Stimulated activated memory B cell treated with anti-CD40 and anti-IgM and Interleukin-4, amounts not matched to agents 10 μg/mL and 1 μg/mL and 100 μg/mL, for 72 hours (primary cell): ENCODE results near the gene CIZ1.

ENCODE experiments used
- ATAC-seq: fragments of 150-1000 bp; cut with Tn5 transposase; 2 replicates; pipeline ENCODE4 v1.10.0; 2021
- H3K27ac Mint-ChIP-seq: one replicate; pipeline ENCODE4 v1.8.0; 2022; ENCODE audit warnings: mild to moderate bottlenecking, mixed read lengths
- H3K27me3 Mint-ChIP-seq: one replicate; pipeline ENCODE4 v1.8.0; 2022; ENCODE audit warnings: mixed read lengths
- H3K36me3 Mint-ChIP-seq: one replicate; pipeline ENCODE4 v1.8.0; 2022; ENCODE audit warnings: mixed read lengths
- H3K4me1 Mint-ChIP-seq: one replicate; pipeline ENCODE4 v1.8.0; 2022; ENCODE audit warnings: mixed read lengths
- H3K4me3 Mint-ChIP-seq: one replicate; pipeline ENCODE4 v1.8.0; 2022; ENCODE audit warnings: mild to moderate bottlenecking, moderate library complexity, mixed read lengths
- H3K9me3 Mint-ChIP-seq: one replicate; pipeline ENCODE4 v1.8.0; 2022; ENCODE audit warnings: mixed read lengths

CIZ1 gene

DNA sequence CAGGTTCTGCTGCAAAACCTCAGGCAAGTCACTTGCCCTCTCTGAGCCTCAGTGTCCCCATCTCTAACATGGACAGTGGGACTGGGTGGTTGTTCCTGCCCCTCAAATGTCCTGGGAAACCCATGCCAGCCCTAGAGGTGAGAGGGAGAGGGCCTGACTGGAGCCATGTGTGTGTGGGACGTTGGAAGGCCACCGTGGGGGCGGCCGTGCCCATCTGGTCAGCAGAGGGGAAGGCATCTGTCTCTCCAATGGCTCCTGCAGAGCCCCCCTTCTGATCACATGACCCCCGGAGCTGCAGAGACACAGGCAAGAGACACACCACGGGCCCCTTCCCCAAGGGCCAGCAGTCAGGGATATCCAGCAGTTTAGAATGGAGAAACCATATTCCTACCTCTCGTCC lies 13.5 kb upstream of the CIZ1 start:
- no peak overlapping the region for H3K4me3 Mint-ChIP-seq
- no peak for ATAC-seq
- H3K27me3 Mint-ChIP-seq, result peaks cover 50% of the 10 kb centered on the region
- H3K27ac Mint-ChIP-seq, result no peak overlapping the region
- H3K9me3 Mint-ChIP-seq, result no peaks in the 10 kb centered on the region
- peaks cover 16% of the 10 kb centered on the region for H3K4me1 Mint-ChIP-seq
- H3K36me3 Mint-ChIP-seq, result no peaks in the 10 kb centered on the region

DNA sequence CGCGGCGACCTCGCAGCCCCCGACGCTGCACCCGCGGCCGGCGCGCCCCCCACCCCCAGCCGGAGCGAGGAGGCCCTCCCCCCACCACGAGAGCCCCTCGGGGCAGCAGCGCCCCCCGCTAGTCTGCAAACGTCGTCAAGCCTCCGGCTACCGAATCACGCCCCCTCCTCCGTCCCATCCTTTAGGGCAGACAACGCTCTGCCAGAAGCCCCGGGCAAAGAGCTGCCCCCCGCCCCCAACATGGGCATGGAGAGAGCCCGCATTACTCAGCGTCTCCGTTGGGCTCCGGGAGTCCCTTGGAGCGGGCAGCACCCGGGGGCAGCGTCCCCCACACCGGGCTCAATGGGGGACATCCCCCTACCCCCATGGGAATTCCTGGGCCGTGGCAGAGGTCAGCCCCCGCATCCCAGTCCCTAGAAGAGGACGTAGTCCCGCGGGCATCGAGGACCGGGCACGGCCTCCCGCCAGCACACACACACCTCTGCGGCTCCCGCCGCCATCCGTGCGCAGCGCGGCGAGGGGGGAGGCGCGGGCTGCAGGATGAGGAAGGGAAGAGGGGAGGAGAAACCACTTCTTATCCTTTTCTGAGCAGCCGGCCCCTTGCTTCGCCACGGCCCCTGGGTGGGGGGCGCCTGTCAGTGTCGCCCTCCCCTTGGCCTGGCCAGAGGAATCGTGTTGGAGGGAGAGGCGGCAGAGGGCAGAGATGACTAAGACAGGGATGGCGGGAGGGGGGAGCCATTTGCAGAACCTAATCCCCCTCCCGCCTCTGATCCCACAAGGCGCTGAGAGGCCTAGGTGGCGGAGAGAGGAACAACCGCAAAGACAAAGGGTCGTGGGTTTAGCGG lies 12.6 kb upstream of the CIZ1 start:
- peaks cover 16% of the 10 kb centered on the region for H3K4me1 Mint-ChIP-seq

DNA sequence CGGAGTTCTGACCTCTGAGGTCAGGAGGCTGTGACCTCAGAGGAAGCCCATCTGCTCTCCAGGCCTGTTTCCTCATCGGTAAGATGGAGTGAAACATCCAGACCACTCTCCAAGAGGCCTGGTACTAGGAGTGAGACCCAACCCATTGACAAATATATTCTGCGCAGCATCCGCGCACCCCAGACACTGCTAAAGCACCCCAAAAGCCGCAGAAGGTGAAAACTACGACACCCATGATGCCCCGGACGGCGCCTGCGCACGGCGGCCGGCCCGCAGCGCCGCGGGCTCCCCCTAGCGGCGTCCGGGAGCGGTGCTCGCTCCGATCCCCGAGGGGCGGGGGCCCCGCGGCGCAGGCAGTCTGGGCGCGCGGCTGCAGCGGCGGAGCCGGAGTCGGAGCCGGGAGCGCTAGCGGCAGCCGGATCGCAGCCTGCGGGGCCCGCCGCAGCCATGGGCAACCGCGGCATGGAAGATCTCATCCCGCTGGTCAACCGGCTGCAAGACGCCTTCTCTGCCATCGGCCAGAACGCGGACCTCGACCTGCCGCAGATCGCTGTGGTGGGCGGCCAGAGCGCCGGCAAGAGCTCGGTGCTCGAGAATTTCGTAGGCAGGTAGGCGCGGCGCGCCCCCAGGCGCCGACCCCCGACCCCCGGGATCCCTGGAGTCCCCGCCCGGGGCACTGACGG lies 11.8 kb upstream of the CIZ1 start, which contains the start of gene DNM1:
DNM1 (plus strand) TSS at position 356 of the 683 bp plus-strand sequence; CDS start at position 448, 92 bp downstream.
- Mint-ChIP-seq H3K4me3 (peak within 1 kb of the TSS; percentile 71), H3K36me3 (no peaks in the 10 kb centered on the region), H3K4me1 (peaks cover 16% of the 10 kb centered on the region), H3K27me3 (peaks cover 41% of the 10 kb centered on the region), H3K9me3 (no peaks in the 10 kb centered on the region), H3K27ac (no peak within 1 kb of the TSS)
- ATAC-seq, result peak; percentile 92

More for the DNA sequence above, 12.6 kb upstream of the CIZ1 start:
- peak overlapping the region; percentile 64 for H3K4me3 Mint-ChIP-seq
- no peak overlapping the region for H3K27ac Mint-ChIP-seq
- no peaks in the 10 kb centered on the region for H3K36me3 Mint-ChIP-seq
- ATAC-seq, result peak; percentile 25
- H3K27me3 Mint-ChIP-seq, result peaks cover 49% of the 10 kb centered on the region
- no peaks in the 10 kb centered on the region for H3K9me3 Mint-ChIP-seq

DNA sequence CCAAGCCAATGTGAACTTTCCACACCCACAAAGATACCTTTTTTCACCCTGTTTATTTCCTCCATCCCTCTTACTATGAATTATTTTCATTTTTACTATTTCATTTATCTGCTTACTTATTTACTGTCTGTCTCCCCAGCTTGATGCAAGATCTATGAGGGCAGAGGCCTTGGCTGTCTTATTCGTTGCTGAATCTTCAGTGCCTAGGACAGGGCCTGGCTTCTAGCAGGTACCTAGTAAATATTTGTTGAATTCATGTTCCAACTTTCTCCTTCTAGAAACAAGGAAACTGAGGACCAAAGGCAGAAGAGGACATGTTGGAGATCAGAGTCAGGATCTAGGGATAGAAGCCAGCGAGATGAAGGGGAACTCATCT lies 11.3 kb upstream of the CIZ1 start:
- peaks cover 16% of the 10 kb centered on the region for H3K4me1 Mint-ChIP-seq

DNA sequence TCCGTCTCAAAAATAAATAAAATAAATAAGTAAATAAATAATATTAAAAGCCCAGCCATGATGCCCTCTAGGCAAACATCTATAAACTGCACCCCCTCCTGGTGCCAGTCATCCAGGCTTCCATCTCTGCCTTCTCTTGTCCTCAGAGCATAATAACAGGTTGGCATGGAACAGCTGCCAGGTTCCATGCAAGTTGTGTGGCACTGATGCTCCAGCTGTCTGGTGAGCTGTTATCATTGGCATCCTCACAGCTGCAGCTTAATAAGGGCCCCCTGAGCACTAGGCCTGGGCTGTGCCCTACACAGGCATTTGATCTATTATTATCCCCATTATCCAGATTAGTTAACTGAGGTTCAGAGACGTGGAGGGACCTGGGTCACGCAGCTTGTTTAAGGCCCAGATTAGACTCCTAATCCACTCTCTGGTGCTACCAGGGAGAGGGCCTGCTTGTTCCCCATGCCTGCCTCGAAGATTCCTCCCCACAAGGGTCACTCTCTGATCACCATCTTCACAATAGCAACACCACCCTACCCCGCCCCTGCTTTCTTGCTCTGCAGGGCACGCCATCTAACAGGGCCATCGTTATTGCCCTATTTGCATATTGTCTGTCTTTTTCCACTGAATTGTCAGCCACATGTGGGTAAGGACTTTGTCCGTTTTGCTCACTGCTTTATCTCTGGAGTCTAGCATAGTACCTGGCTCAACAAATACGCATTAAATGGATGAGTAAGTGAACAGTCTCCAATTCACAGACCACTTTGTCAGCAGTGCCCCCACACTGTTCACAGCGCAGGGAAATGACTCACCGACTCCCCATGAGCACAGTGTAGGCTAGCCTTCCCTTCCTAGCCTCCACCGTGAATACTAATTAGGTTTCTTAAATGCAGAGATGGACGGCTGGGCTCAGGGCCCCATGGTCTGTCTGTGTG lies 10.3 kb upstream of the CIZ1 start:
- Mint-ChIP-seq H3K4me1 (peaks cover 16% of the 10 kb centered on the region), H3K27ac (no peak overlapping the region), H3K9me3 (no peaks in the 10 kb centered on the region), H3K27me3 (peaks cover 30% of the 10 kb centered on the region), H3K4me3 (no peak overlapping the region), H3K36me3 (no peaks in the 10 kb centered on the region)
- ATAC-seq, result no peak

More for the DNA sequence above, 11.3 kb upstream of the CIZ1 start:
- H3K27me3 Mint-ChIP-seq, result peaks cover 38% of the 10 kb centered on the region
- H3K27ac Mint-ChIP-seq, result no peak overlapping the region
- ATAC-seq, result no peak
- H3K9me3 Mint-ChIP-seq, result no peaks in the 10 kb centered on the region
- peak overlapping the region; percentile 71 for H3K4me3 Mint-ChIP-seq
- no peaks in the 10 kb centered on the region for H3K36me3 Mint-ChIP-seq

DNA sequence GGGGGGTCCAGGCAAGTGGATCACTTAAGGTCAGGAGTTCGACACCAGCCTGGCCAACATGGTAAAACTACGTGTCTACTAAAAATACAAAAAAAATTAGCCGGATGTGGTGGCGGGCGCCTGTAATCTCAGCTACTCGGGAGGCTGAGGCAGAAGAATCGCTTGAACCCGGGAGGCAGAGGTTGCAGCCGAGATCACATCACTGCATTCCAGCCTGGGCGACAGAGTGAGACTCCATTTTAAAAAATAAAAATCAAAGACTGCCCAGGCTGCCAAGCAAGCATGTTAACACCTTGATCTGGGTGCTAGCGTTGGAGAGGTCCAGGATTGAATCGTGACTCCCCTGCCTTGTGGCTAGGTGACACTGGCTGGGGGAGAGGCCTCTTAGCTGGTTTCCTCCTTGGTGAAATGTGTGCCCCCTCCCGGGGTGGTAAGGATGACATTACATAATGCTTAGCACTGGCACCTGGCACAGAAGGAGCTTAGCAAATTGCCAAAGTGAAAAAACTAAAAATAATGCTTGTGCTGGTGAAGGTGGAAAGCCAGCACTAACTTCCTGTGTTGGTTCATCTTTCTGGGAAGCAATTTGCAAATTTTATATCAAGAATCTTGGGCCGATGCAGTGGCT lies 2.2 kb upstream of the CIZ1 start:
- no peaks in the 10 kb centered on the region for H3K9me3 Mint-ChIP-seq
- no peak for ATAC-seq
- no peak overlapping the region for H3K4me3 Mint-ChIP-seq
- peaks cover 14% of the 10 kb centered on the region for H3K36me3 Mint-ChIP-seq
- H3K27me3 Mint-ChIP-seq, result no peaks in the 10 kb centered on the region
- peaks cover 29% of the 10 kb centered on the region for H3K4me1 Mint-ChIP-seq
- peak overlapping the region; percentile 94 for H3K27ac Mint-ChIP-seq

DNA sequence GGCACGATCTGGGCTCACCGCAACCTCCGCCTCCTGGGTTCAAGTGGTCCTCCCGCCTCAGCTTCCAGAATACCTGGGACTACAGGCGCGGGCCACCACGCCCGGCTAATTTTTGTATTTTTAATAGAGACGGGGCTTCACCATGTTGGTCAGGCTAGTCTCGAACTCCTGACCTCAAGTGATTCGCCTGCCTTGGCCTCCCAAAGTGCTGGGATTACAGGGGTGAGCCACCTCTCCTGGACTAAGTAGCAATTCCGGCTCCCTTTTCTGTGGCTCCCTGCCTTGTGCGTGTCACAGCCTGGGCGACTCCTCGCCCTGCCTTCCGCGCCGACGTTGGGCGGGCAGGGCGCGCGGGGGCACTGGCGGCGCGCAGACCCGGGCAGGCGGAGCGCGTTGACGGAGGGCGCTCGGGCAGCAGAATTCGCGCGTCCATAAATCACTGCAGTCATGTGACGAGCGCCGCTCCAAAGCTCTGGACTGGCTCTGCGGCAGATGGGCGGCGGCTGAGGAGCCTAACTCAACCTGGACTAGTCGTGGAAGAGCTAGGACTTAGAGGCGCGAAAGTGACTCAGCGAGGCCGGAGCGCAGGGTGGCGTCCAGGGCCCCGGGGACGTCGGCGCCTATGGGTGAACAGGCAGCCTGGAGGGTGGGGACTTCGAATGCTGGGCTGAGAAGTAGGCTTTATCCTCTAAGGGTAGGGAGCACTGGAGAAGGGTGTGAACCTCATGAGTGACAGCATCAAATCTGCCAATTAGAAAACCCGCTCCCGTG lies 1.4 kb upstream of the CIZ1 start:
- peak; percentile 87 for ATAC-seq
- no peaks in the 10 kb centered on the region for H3K27me3 Mint-ChIP-seq
- peaks cover 33% of the 10 kb centered on the region for H3K4me1 Mint-ChIP-seq
- peak overlapping the region; percentile 94 for H3K27ac Mint-ChIP-seq
- H3K9me3 Mint-ChIP-seq, result no peaks in the 10 kb centered on the region
- H3K4me3 Mint-ChIP-seq, result peak overlapping the region; percentile 95
- H3K36me3 Mint-ChIP-seq, result peaks cover 22% of the 10 kb centered on the region

DNA sequence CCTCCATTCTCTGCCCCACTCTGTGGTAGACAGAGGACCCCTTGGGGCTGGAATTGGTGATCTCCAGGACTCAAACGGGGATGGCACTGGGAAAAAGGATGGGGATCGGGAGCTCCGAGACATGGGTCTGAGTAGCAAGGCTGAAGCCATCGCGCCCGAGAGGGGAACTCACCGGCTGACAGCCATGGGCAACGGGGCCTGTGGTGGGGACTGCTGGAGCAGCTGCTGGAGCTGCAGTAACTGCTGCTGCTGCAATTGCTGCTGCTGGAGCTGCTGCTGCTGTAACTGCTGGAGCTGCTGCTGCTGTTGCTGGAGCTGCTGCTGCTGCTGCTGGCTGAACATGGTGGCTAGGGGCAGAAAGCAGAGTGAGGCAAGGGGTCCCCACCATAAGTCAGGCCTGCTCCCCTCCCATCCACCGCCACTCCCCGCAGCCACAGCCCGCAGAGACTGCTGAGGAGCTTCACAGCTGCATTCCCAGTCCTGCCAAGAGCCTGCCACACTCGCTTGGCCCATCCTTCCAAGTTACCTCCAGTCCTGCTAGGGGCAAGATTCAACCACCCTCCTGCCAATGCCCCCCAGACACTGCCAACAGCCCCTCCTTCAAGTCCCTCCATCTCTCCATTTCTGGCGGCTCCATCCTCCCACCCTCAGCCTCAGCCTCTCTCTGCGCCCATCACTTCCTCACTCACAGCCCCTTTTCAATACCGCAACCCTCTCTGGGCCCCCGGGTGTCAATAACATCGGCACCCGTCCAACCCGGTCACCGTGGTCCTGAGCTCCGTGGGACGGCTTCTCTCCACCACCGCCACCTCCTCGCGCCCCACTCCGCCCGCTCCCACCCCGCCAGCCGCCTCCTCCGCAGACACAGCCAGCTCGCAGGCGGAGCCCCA lies 611 bp downstream of the CIZ1 start:
- Mint-ChIP-seq H3K27me3 (no peaks in the 10 kb centered on the region), H3K9me3 (no peaks in the 10 kb centered on the region), H3K27ac (peak overlapping the region; percentile 94), H3K4me3 (peak overlapping the region; percentile 95), H3K4me1 (peaks cover 43% of the 10 kb centered on the region), H3K36me3 (peaks cover 34% of the 10 kb centered on the region)
- no peak for ATAC-seq

DNA sequence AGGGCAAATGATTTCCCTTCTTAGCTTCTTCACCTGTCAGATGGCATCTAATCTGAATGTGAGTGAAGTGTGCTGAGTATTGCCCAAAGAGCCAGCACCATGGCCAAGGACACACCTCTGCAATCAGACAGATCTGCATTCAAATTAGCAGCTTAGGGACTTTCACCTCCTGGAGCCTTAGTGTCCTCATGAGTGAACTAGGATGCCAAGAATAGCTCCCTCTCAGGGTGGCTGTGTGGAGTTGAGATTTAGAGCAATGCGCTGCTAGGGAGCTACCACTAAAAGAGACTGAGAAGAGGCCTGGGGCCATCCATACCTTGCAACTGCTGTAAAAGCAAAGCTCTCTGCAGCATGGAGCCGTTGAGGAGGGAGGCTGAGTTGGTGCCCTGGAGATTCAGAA lies 1.4 kb downstream of the CIZ1 start:
- peak overlapping the region; percentile 95 for H3K4me3 Mint-ChIP-seq
- no peaks in the 10 kb centered on the region for H3K9me3 Mint-ChIP-seq
- no peak for ATAC-seq
- peak overlapping the region; percentile 94 for H3K27ac Mint-ChIP-seq
- H3K27me3 Mint-ChIP-seq, result no peaks in the 10 kb centered on the region
- peaks cover 43% of the 10 kb centered on the region for H3K4me1 Mint-ChIP-seq
- peaks cover 34% of the 10 kb centered on the region for H3K36me3 Mint-ChIP-seq

DNA sequence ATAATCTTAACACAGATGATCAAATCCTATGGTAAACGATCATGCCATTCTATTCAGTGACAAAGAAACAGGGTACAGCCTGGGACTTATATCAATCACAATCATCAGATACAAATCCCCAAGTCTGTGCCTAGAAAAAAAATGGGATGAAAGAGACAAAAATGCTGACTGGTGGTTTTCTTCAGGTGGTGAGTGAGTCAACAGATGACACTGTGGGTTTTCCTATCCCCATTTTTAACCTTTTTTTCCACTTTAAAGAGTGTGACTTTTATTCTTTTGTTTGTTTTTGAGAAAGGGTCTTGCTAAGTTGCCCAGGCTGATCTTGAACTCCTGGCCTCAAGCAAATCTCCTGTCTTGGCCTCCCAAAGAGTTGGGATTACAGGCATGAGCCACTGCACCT lies 3.2 kb downstream of the CIZ1 start:
- peaks cover 43% of the 10 kb centered on the region for H3K4me1 Mint-ChIP-seq
- peaks cover 34% of the 10 kb centered on the region for H3K36me3 Mint-ChIP-seq
- ATAC-seq, result no peak
- H3K9me3 Mint-ChIP-seq, result no peaks in the 10 kb centered on the region
- no peak overlapping the region for H3K4me3 Mint-ChIP-seq
- no peak overlapping the region for H3K27ac Mint-ChIP-seq
- no peaks in the 10 kb centered on the region for H3K27me3 Mint-ChIP-seq

DNA sequence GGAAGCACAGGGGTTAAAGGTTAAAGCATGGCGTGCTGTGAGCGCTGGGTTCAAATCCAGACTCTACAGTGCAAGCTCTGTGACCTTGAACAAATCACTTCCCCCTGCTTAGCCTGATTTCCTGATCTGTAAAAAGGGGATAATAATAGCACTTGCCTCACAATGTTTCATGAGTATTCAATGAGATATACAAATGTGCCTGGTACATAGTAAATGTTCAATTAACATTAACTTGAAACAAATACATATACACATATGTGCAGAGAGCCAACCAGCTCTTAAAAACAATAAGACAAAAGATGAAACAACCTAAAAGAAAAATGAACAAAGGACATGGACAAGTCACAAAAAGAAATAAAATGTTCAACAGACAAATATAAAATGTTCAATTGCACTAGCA lies 4.0 kb downstream of the CIZ1 start:
- H3K27me3 Mint-ChIP-seq, result no peaks in the 10 kb centered on the region
- peaks cover 38% of the 10 kb centered on the region for H3K4me1 Mint-ChIP-seq
- ATAC-seq, result no peak
- no peak overlapping the region for H3K27ac Mint-ChIP-seq
- no peaks in the 10 kb centered on the region for H3K9me3 Mint-ChIP-seq
- H3K4me3 Mint-ChIP-seq, result no peak overlapping the region
- peaks cover 38% of the 10 kb centered on the region for H3K36me3 Mint-ChIP-seq

DNA sequence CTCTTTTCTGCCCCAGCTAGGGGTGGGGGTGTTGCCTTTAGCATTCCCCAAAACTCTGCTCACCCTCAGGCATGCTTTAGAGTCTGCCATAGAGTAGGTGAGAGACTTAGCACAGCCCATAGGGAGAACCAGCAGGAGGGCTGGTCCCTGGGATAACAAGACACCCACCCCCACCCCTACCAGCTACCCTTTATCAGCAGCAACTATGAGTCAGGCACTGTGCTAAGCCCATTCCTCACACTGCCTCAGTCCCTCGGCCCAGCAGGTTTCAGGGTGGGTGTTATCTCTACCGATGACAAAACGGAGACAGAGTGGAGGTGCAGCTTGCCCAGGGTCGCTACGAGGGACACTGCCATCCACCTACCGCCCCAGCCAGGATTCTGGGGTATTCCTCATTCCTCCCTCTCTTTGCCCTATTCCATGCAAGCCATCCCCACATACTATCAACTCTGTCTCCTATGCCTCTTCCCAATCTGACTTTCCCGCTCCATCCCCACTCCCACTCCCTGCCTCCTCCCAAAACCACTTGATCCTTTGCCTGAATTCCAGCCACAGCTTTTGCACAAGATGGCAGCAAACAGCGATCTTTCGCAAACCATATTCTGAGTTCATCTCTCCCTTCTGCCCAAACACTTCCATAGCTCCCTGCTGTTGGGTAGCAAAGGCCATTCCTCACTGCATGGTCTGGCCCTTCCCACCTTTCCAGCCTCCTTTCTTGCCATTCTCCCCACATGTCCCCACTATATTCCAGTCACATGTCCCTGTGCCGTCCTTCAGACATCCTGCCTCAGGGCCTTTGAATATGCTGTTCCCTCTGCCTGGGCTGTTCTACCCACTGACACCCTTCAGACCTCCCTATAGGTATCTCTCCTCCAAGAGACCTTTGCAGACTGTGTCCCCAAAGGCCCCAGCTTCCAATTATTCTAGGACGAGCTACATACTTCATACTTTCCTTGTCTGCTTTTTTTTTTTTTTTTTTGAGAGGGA lies 5.1 kb downstream of the CIZ1 start:
- peaks cover 30% of the 10 kb centered on the region for H3K4me1 Mint-ChIP-seq
- no peak for ATAC-seq
- H3K4me3 Mint-ChIP-seq, result no peak overlapping the region
- H3K27ac Mint-ChIP-seq, result no peak overlapping the region
- peaks cover 45% of the 10 kb centered on the region for H3K36me3 Mint-ChIP-seq
- H3K27me3 Mint-ChIP-seq, result no peaks in the 10 kb centered on the region
- no peaks in the 10 kb centered on the region for H3K9me3 Mint-ChIP-seq
